Measurements from ENCODE around the gene PPT1. TPM values are rescaled to one million over a fixed set of nuclear protein-coding genes. Genes with fewer than 3 reads are reported as not detected.

PPT1 gene
- total RNA-seq, 1 donor from 2014 or later, result 82.7 TPM

DNA sequence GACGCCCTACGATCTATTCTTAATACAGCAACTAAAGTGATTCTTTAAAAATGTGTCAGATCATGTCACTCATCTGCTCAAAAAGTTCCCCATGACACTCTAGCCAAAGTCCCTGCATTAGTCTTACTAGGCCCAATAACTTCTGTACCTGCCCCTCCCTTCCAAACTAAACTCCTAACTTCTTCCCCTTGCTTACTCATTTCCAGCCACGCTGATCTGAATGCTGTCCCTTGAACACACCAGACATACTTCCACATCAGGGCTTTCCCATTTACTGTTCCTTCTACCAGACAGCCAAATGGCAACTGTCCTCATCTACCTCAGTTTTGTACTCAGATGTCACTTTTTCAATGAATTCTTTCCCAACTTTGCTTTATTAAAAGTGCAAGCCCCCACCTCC lies 1.2 kb downstream of the PPT1 start:
- no peak overlapping the region for H3K4me3 ChIP-seq (ENCODE audit: low read depth, low read length)
- no peaks in the 10 kb centered on the region for H3K27me3 ChIP-seq (ENCODE audit: control insufficient read depth, insufficient read depth, low read length)
- DNase-seq (ENCODE audit: low read depth), result no peak
- H3K36me3 ChIP-seq (ENCODE audit: control insufficient read depth, insufficient read depth, low read length), result no peaks in the 10 kb centered on the region
- TF ChIP-seq, protein P1, sequence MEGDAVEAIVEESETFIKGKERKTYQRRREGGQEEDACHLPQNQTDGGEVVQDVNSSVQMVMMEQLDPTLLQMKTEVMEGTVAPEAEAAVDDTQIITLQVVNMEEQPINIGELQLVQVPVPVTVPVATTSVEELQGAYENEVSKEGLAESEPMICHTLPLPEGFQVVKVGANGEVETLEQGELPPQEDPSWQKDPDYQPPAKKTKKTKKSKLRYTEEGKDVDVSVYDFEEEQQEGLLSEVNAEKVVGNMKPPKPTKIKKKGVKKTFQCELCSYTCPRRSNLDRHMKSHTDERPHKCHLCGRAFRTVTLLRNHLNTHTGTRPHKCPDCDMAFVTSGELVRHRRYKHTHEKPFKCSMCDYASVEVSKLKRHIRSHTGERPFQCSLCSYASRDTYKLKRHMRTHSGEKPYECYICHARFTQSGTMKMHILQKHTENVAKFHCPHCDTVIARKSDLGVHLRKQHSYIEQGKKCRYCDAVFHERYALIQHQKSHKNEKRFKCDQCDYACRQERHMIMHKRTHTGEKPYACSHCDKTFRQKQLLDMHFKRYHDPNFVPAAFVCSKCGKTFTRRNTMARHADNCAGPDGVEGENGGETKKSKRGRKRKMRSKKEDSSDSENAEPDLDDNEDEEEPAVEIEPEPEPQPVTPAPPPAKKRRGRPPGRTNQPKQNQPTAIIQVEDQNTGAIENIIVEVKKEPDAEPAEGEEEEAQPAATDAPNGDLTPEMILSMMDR (IDR thresholded peaks at IDR 0.05; ENCODE audit: insufficient read depth, low read length, poor library complexity, severe bottlenecking), result no peak

DNA sequence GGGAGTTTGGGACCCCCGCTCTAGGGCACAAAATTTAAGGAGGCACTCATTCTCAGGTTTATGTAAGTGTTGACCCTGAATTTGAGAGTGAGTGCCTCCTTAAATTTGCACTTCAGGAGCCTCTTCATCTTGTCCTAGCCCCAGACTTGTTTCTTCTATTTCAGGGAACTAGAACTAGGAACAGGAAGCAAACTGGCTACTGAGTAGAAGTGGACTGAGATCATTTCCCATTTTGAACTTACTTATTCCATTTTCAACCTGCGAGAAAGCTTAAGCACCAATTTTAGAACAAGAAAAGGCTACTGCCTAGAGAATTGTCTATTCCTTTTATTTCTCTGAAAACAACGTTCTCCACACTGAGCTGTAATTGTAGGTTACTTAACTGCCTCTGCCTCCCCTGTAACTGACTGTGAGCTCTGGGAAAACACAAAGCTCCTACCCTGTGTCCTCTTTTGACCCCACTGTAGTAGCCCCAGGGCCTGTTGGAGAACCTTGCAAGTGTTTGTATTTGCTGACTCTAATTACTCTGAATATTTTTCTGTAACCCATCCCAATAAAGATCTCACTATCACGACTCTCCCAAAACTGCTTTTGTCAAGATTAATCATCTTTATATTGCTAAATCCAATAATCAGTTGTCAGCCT lies 2.5 kb downstream of the PPT1 start:
- TF ChIP-seq, protein P1 (IDR thresholded peaks at IDR 0.05; ENCODE audit: insufficient read depth, low read length, poor library complexity, severe bottlenecking), result no peak
- Histone ChIP-seq H3K4me3 (ENCODE audit: low read depth, low read length) (no peak overlapping the region), H3K27me3 (ENCODE audit: control insufficient read depth, insufficient read depth, low read length) (no peaks in the 10 kb centered on the region), H3K36me3 (ENCODE audit: control insufficient read depth, insufficient read depth, low read length) (no peaks in the 10 kb centered on the region)
- DNase-seq (ENCODE audit: low read depth), result no peak

DNA sequence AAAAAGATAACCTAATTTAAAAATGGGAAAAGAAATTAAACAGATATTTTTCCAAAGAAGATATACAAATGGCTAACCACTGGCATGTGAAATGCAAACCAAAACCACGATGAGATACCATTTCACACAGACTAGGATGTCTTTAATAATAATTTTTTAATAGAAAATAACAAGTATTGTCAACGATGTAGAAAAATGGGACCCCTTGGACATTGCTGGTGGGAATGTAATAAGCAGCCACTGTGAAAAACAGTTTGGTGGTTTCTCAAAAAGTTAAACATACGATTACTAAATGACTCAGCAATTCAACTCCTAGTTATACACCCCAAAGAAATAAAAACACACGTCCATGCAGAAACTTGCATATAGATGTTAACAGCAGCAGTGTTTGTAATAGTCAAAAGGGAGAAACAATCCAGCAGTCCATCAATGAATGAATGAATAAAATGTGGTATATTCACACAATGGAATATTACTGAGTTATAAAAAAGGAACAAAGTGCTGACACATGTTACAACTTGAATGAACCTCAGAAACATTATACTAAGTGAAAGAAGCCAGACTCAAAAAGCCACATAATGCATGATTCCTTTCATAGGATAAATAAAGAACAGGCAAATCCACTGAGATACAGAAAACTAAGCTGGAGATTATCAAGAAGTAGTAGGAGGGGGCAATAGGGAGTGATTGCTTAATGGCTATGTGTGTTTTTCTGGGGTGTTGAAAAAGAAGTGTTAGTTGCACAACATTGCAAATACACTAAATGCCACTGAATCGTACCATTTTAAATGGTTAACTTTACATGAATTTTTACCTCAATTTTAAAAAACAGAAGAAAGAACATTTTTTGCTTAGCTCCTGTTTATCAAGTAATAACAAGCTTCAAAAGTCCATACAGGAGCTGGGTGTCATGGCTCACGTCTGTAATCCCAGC lies 4.1 kb downstream of the PPT1 start:
- Histone ChIP-seq H3K4me3 (ENCODE audit: low read depth, low read length) (no peak overlapping the region), H3K36me3 (ENCODE audit: control insufficient read depth, insufficient read depth, low read length) (no peaks in the 10 kb centered on the region), H3K27me3 (ENCODE audit: control insufficient read depth, insufficient read depth, low read length) (no peaks in the 10 kb centered on the region)
- DNase-seq (ENCODE audit: low read depth), result no peak
- TF ChIP-seq, protein P1 (IDR thresholded peaks at IDR 0.05; ENCODE audit: insufficient read depth, low read length, poor library complexity, severe bottlenecking), result no peak

DNA sequence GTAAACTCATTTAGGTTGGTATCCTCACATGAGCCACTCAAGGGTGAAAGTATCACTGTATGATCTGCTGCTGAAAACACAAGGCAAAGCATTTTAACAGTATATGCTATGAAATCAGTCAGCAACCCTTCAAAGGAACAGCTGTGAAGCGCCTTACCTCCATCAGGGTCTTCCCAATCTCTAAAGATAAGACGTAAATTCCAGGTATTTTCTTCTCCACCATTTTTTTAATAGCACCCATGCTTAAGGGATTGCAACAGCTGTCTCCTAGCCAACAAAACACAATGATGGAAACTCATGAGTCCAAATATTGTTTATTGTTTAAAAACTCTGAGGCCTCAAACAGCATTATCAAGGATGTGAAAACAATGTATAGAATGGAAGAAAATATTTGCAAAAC lies 4.8 kb downstream of the PPT1 start:
- Histone ChIP-seq H3K27me3 (ENCODE audit: control insufficient read depth, insufficient read depth, low read length) (no peaks in the 10 kb centered on the region), H3K36me3 (ENCODE audit: control insufficient read depth, insufficient read depth, low read length) (no peaks in the 10 kb centered on the region), H3K4me3 (ENCODE audit: low read depth, low read length) (no peak overlapping the region)
- TF ChIP-seq, protein P1 (IDR thresholded peaks at IDR 0.05; ENCODE audit: insufficient read depth, low read length, poor library complexity, severe bottlenecking), result no peak
- no peak for DNase-seq (ENCODE audit: low read depth)

DNA sequence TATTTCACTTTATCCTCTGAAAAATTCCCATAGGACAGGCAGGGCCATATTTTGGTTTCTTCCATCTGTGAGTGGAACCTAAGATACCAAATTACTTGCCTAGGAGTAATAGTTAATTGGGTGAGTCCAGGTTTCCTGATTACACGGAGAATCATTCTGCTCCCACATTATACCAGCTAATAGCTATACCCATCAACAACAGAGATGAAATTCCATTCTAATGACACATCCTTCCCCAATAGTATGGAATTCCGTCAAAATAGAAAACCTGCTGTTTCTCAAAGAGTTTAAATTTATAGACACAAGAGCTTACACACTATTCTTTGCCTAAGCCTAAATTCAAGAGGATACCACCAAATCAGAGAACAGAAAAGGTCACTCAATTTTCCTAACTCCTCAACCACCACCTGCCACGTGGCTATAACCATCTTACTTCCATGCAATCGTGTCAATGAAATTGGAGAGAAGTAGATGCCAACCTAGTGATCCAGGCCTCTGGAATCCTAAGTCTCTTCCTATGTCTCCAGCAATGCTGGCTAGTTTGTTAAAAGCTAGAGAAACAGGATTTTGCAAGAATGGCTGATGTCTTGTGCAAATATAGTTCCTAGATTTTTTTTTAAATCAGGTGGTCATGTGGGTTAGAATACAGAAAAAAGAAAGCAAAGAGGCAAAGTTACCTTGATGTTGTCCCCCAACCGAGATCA lies 6.2 kb downstream of the PPT1 start:
- no peak for DNase-seq (ENCODE audit: low read depth)
- TF ChIP-seq, protein P1 (IDR thresholded peaks at IDR 0.05; ENCODE audit: insufficient read depth, low read length, poor library complexity, severe bottlenecking), result no peak
- H3K36me3 ChIP-seq (ENCODE audit: control insufficient read depth, insufficient read depth, low read length), result no peaks in the 10 kb centered on the region
- no peak overlapping the region for H3K4me3 ChIP-seq (ENCODE audit: low read depth, low read length)
- no peaks in the 10 kb centered on the region for H3K27me3 ChIP-seq (ENCODE audit: control insufficient read depth, insufficient read depth, low read length)
